Prostate gland (tissue), 2 donors: ENCODE measurements around the gene ABCB11. TPM values are rescaled to one million over a fixed set of nuclear protein-coding genes. Genes with fewer than 3 reads are reported as not detected.
A peak's percentile ranks its signal among the peaks of the same experiment; 100 is the strongest.

Source experiments
- DNase-seq: peaks from one replicate; pipeline ENCODE4 v3.0.0-alpha.2; 2019; ENCODE audit warnings: low spot score
- H3K27ac ChIP-seq, 2 donors: fragments of 200-600 bp; sonication (generic); 2 replicates each; pipeline ENCODE4 v1.5.1; 2017 to 2019
- H3K27me3 ChIP-seq: fragments of 200-600 bp; sonication (generic); replicated peaks from 2 replicates; pipeline ENCODE4 v1.5.1; 2019; ENCODE audit not compliant: insufficient read depth
- H3K36me3 ChIP-seq, 2 donors: fragments of 200-600 bp; sonication (generic); 1 replicate in 1 of 2; 2 replicates in 1 of 2; pipeline versions ENCODE4 v1.5.1 to v1.8.1; 2017 to 2019
- H3K4me1 ChIP-seq: fragments of 200-600 bp; sonication (generic); replicated peaks from 2 replicates; pipeline ENCODE4 v1.5.1; 2019
- H3K4me3 ChIP-seq, 2 donors: fragments of 200-600 bp; sonication (generic); 2 replicates each; pipeline ENCODE4 v1.5.1; 2017 to 2019
- H3K9me3 ChIP-seq: fragments of 200-600 bp; sonication (generic); 2 replicates; pipeline ENCODE4 v1.5.1; 2017
- CTCF ChIP-seq, 4 experiments: fragments of 200-600 bp in 2 of 4; fragments of 450-650 bp in 2 of 4; sonication (generic) in 2 of 4; IDR thresholded peaks; 1 replicate in 3 of 4; 2 replicates in 1 of 4; pipeline ENCODE4 v1.5.1; 2016 to 2019; ENCODE audit warnings: antibody characterized with exemption in 4 of 4, mild to moderate bottlenecking in 2 of 4, moderate library complexity in 2 of 4
- POLR2A ChIP-seq: fragments of 450-650 bp; IDR thresholded peaks from one replicate; pipeline ENCODE4 v1.6.1; 2016; ENCODE audit warnings: antibody characterized with exemption, mild to moderate bottlenecking
- POLR2AphosphoS5 ChIP-seq: sonication (generic); formaldehyde crosslinking; IDR thresholded peaks from one replicate; pipeline ENCODE4 v1.6.1; 2017; ENCODE audit warnings: antibody characterized with exemption
- WGBS: methylation state at CpG from one replicate; pipeline ENCODE4 v1.1.5; 2018; 5-methylcytosine and 5-hydroxymethylcytosine counted together
- intact Hi-C: fragments of 100-400 bp; cut with DNase I; formaldehyde crosslinking; loops from one replicate; pipeline ENCODE4 v1.14.2; 2022
- total RNA-seq, 2 donors: library from RNA; depleted of rRNA; stranded (reverse); fragments of >200 nt; gene quantifications; one replicate each; pipeline ENCODE4 v1.1.0, GENCODE V29; 2016

Gene ABCB11
- total RNA-seq, 2 donors from 2014 or later: 1.2 TPM; not detected in 1

GRCh38 chr2:169018390-169018789 is 12.7 kb downstream of the ABCB11 start:
- Histone ChIP-seq H3K27me3 (no peaks in the 10 kb centered on the region), H3K36me3 (no peaks in the 10 kb centered on the region), H3K9me3 (no peaks in the 10 kb centered on the region), H3K4me1 (no peaks in the 10 kb centered on the region), H3K4me3 (no peak overlapping the region), H3K27ac (no peak overlapping the region)
- DNase-seq: no peak
- WGBS: 85% methylated on average over 3 of the region's 3 CpGs
- TF ChIP-seq POLR2A: no peak
- no peak for TF ChIP-seq CTCF (IDR thresholded peaks at IDR 0.05)
- no peak for TF ChIP-seq POLR2AphosphoS5
- intact Hi-C loops: no loop called here

- 73% methylated on average over 4 of the region's 4 CpGs for WGBS
- Histone ChIP-seq H3K9me3 (no peaks in the 10 kb centered on the region), H3K4me1 (no peaks in the 10 kb centered on the region), H3K36me3 (no peaks in the 10 kb centered on the region), H3K4me3 (no peak overlapping the region), H3K27me3 (no peaks in the 10 kb centered on the region), H3K27ac (no peak overlapping the region)
- intact Hi-C loops: no loop called here
- DNase-seq: no peak
- TF ChIP-seq POLR2A (no peak), CTCF (IDR thresholded peaks at IDR 0.05) (no peak), POLR2AphosphoS5 (no peak)
These were observed 15.2 kb downstream of the ABCB11 start for GRCh38 chr2:169015943-169016342.

GRCh38 chr2:169014780-169015179 is 16.3 kb downstream of the ABCB11 start:
- WGBS: 90% methylated on average over 3 of the region's 3 CpGs
- Histone ChIP-seq H3K4me3 (no peak overlapping the region), H3K9me3 (no peaks in the 10 kb centered on the region), H3K36me3 (no peaks in the 10 kb centered on the region), H3K27ac (no peak overlapping the region), H3K4me1 (no peaks in the 10 kb centered on the region), H3K27me3 (no peaks in the 10 kb centered on the region)
- intact Hi-C loops: no loop called here
- TF ChIP-seq CTCF (IDR thresholded peaks at IDR 0.05) (no peak), POLR2AphosphoS5 (no peak), POLR2A (no peak)
- no peak for DNase-seq

- DNase-seq: no peak
- Histone ChIP-seq H3K36me3 (no peaks in the 10 kb centered on the region), H3K27ac (no peak overlapping the region), H3K4me1 (no peaks in the 10 kb centered on the region), H3K9me3 (no peaks in the 10 kb centered on the region), H3K4me3 (no peak overlapping the region), H3K27me3 (no peaks in the 10 kb centered on the region)
- TF ChIP-seq POLR2A (no peak), POLR2AphosphoS5 (no peak), CTCF (IDR thresholded peaks at IDR 0.05) (no peak)
- intact Hi-C loops: no loop called here
- WGBS: 78% methylated on average over 4 of the region's 4 CpGs
These were observed 17.5 kb downstream of the ABCB11 start for GRCh38 chr2:169013628-169014026.

GRCh38 chr2:169012812-169013627 is 18.1 kb downstream of the ABCB11 start:
- no peaks in the 10 kb centered on the region for H3K4me1 ChIP-seq
- intact Hi-C loops: no loop called here
- WGBS: 62% methylated on average over 6 of the region's 6 CpGs
- no peaks in the 10 kb centered on the region for H3K9me3 ChIP-seq
- H3K27ac ChIP-seq: peak overlapping the region in 1 of 2 donors; percentile 31
- DNase-seq: no peak
- H3K4me3 ChIP-seq: no peak overlapping the region
- H3K27me3 ChIP-seq: no peaks in the 10 kb centered on the region
- no peak for TF ChIP-seq POLR2AphosphoS5
- TF ChIP-seq POLR2A: no peak
- no peak for TF ChIP-seq CTCF (IDR thresholded peaks at IDR 0.05)
- H3K36me3 ChIP-seq: no peaks in the 10 kb centered on the region
